ENCODE results near the gene FKRP. TPM values are rescaled to one million over a fixed set of nuclear protein-coding genes. Genes with fewer than 3 reads are reported as not detected.
"Not testable (repeated sequence)": the region's sequence is repeated elsewhere in the genome, so short reads cannot be mapped to it uniquely, and the experiment has no call there.

The FKRP gene
- total and polyA plus RNA-seq, 2 donors from 2014 or later: 11.8 to 20.5 TPM

DNA sequence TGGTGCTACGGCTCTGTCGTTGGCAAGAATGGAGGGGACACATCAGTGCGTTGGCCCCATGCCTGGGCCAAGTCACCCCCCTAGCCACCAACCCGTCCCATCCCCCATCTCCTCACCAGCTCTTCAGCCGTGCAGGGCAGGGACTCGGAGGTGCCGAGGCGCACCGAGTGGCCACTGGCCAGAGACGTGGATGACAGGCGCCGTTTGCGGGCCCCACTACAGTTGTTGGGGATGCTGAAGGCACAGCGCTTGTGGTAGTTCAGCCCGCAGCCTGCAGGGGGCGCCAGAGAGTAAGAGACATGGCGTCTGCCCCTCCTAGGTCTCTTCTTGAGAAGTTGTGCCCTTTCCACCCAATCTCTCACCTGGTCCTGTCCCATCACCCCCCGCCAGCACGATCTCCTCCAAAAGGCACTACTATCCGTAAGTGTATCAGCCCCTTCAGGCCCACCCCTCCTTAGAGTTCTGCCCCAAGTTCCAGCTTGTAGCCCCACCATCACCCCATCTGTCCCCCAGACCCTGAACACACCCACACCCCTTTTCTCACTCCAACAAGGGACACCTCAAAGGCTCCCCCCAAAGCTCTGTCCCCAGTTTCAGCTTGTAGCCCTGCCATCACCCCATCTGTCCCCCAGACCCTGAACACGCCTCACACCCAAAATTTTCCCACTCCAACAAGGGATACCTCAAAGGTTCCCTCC, 41.3 kb upstream of the FKRP start:
- H3K36me3 ChIP-seq (ENCODE audit: control insufficient read depth in 2 of 3, insufficient read depth in 3 of 3, low read length in 3 of 3): peaks cover 5 to 34% (median 14%) of the 10 kb centered on the region in 3 donors

DNA sequence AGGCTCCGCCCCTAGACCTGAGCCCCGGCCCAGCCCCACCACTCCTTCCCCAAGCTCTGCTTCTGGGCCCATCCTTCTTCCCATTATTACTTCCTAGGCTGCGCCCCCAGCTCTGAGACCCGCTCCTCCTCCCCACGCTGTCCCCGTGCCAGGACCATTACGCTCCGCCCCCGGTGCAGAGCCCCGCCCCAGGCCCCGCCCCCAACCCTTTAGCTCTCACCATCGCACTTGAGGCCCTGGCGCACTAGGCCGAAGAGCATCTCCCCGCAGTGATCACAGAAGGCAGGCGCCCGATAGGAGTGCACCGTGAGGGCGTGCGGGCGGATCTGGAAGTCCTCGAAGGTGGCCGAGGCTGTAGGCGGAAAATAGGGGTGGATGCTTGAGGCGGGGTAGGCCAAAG, 35.2 kb upstream of the FKRP start:
- peaks cover 2 to 10% (median 3%) of the 10 kb centered on the region in 3 donors for H3K36me3 ChIP-seq (ENCODE audit: control insufficient read depth in 2 of 3, insufficient read depth in 3 of 3, low read length in 3 of 3)
- H3K4me1 ChIP-seq (ENCODE audit: control insufficient read depth in 2 of 3, insufficient read depth in 2 of 3, low read depth in 1 of 3, low read length in 3 of 3): peaks cover 2 to 10% (median 5%) of the 10 kb centered on the region in 3 donors
- H3K4me3 ChIP-seq (ENCODE audit: low read length in 3 of 3): no peak overlapping the region
- H3K27me3 ChIP-seq (ENCODE audit: control insufficient read depth, insufficient read depth, low read length): no peaks in the 10 kb centered on the region
- TF ChIP-seq, protein P1, sequence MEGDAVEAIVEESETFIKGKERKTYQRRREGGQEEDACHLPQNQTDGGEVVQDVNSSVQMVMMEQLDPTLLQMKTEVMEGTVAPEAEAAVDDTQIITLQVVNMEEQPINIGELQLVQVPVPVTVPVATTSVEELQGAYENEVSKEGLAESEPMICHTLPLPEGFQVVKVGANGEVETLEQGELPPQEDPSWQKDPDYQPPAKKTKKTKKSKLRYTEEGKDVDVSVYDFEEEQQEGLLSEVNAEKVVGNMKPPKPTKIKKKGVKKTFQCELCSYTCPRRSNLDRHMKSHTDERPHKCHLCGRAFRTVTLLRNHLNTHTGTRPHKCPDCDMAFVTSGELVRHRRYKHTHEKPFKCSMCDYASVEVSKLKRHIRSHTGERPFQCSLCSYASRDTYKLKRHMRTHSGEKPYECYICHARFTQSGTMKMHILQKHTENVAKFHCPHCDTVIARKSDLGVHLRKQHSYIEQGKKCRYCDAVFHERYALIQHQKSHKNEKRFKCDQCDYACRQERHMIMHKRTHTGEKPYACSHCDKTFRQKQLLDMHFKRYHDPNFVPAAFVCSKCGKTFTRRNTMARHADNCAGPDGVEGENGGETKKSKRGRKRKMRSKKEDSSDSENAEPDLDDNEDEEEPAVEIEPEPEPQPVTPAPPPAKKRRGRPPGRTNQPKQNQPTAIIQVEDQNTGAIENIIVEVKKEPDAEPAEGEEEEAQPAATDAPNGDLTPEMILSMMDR (IDR thresholded peaks at IDR 0.05; ENCODE audit: borderline replicate concordance, extremely low read depth, insufficient read depth): no peak
- H3K27ac ChIP-seq (ENCODE audit: low read depth in 2 of 2, low read length in 2 of 2): no peak overlapping the region
- no peak overlapping the region for H3K9ac ChIP-seq (ENCODE audit: low read length in 3 of 3)
- intact Hi-C loops (cut with DNase I): no loop called here
- H3K9me3 ChIP-seq (ENCODE audit: control insufficient read depth in 2 of 3, insufficient read depth in 1 of 3, low read length in 3 of 3): no peaks in the 10 kb centered on the region
- FAIRE-seq: no peak
- no peak for DNase-seq

More for the DNA sequence above, 41.3 kb upstream of the FKRP start:
- no peak overlapping the region for H3K9ac ChIP-seq (ENCODE audit: low read length in 3 of 3)
- H3K4me1 ChIP-seq (ENCODE audit: control insufficient read depth in 2 of 3, insufficient read depth in 2 of 3, low read depth in 1 of 3, low read length in 3 of 3): no peaks in the 10 kb centered on the region
- H3K4me3 ChIP-seq (ENCODE audit: low read length in 3 of 3): no peak overlapping the region
- DNase-seq (peak in 4 of 5 donors; percentile 59 to 88 (median 69)), FAIRE-seq (no peak)
- TF ChIP-seq, protein P1 (IDR thresholded peaks at IDR 0.05; ENCODE audit: borderline replicate concordance, extremely low read depth, insufficient read depth): peak; percentile 83
- no peak overlapping the region for H3K27ac ChIP-seq (ENCODE audit: low read depth in 2 of 2, low read length in 2 of 2)
- H3K27me3 ChIP-seq (ENCODE audit: control insufficient read depth, insufficient read depth, low read length): no peaks in the 10 kb centered on the region
- intact Hi-C loops (cut with DNase I): no loop called here
- no peaks in the 10 kb centered on the region for H3K9me3 ChIP-seq (ENCODE audit: control insufficient read depth in 2 of 3, insufficient read depth in 1 of 3, low read length in 3 of 3)

DNA sequence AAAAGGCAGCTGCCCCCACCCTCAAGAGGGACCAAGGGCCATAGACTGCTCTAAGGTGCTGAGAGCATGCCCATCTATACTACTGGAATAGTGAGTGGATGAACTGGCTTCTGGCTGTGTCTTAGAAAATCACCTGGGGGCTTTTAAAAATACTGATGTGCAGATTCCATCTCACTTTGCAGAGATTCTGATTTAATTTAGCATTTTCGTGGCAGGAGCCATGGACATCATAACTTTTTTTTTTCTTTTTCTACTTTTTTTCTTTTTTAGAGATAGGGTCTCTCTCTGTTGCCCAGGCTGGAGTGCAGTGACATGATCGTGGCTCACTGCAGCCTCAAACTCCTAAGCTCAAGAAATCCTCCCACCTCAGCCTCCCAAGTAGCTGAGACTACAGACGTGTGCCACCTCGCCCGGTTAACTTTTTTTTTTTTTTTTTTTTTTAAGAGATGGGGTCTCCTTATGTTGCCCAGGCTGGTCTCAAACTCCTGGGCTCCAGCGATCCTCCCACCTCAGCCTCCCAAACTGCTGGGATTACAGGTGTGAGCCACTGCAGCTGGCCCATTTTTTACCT, 33.0 kb upstream of the FKRP start:
- intact Hi-C loops (cut with DNase I); DNase-seq; H3K27me3 ChIP-seq (ENCODE audit: control insufficient read depth, insufficient read depth, low read length); H3K27ac ChIP-seq (ENCODE audit: low read depth in 2 of 2, low read length in 2 of 2); H3K9ac ChIP-seq (ENCODE audit: low read length in 3 of 3); FAIRE-seq; H3K36me3 ChIP-seq (ENCODE audit: control insufficient read depth in 2 of 3, insufficient read depth in 3 of 3, low read length in 3 of 3); H3K9me3 ChIP-seq (ENCODE audit: control insufficient read depth in 2 of 3, insufficient read depth in 1 of 3, low read length in 3 of 3); H3K4me3 ChIP-seq (ENCODE audit: low read length in 3 of 3): not testable (repeated sequence)
- H3K4me1 ChIP-seq (ENCODE audit: control insufficient read depth in 2 of 3, insufficient read depth in 2 of 3, low read depth in 1 of 3, low read length in 3 of 3): peaks cover 2 to 10% (median 9%) of the 10 kb centered on the region in 3 donors

DNA sequence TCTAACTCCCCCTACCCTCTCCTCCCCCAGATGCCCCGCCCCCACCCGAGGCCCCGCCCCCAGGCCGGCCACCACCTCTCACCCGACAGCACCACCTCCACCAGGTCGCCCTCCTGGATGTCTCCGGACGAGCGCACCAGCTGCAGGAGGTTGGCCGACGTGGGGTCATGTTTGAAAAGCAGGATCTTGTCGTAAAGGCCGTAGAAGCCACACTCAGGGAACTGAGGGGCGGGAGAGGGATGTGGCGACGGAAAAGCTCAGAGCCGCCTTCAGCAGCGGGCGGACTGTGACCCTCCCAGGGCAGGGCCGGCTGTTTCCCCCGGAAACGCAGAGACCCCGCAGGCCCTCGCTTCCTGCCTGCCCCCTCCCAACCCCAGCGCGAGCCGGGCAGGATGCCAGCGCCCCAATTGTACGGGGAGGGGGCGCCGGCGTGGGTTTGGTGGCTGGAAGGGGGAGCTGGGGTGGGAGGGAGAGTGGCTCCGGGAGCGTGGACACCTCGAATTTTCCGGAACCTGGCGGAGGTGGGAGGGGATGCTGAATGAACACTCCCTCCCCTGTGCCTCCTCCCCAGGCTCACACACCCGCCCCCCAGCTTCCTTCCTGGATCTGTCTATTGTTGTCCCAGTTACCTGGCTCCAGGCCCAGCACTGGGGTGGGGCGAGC, 31.9 kb upstream of the FKRP start:
- Histone ChIP-seq H3K27me3 (ENCODE audit: control insufficient read depth, insufficient read depth, low read length) (no peaks in the 10 kb centered on the region), H3K27ac (ENCODE audit: low read depth in 2 of 2, low read length in 2 of 2) (peak overlapping the region; percentile 79 to 95), H3K4me3 (ENCODE audit: low read length in 3 of 3) (peak overlapping the region; percentile 69 to 83 (median 72)), H3K36me3 (ENCODE audit: control insufficient read depth in 2 of 3, insufficient read depth in 3 of 3, low read length in 3 of 3) (no peaks in the 10 kb centered on the region), H3K4me1 (ENCODE audit: control insufficient read depth in 2 of 3, insufficient read depth in 2 of 3, low read depth in 1 of 3, low read length in 3 of 3) (peaks cover 2 to 15% (median 10%) of the 10 kb centered on the region in 3 donors), H3K9me3 (ENCODE audit: control insufficient read depth in 2 of 3, insufficient read depth in 1 of 3, low read length in 3 of 3) (no peaks in the 10 kb centered on the region), H3K9ac (ENCODE audit: low read length in 3 of 3) (peak overlapping the region; percentile 26 to 92 (median 48))
- TF ChIP-seq, protein P1 (IDR thresholded peaks at IDR 0.05; ENCODE audit: borderline replicate concordance, extremely low read depth, insufficient read depth): no peak
- intact Hi-C loops (cut with DNase I): no loop called here
- FAIRE-seq (no peak), DNase-seq (peak; percentile 86 to 97 (median 90))
